ACHN (cell line): Measurements from ENCODE around the gene KANK2.

ENCODE experiments used
- DNase-seq: peaks from one replicate; pipeline ENCODE4 v3.0.0-alpha.2; 2015
- in situ Hi-C: cut with HindIII; loops from 2 replicates; pipeline ENCODE4 v1.10.0; 2017; ENCODE audit warnings: low sequenced_read_pairs, low pct_ligation_motif_present, low pct_unique_long_range_greater_than_20kb

KANK2 gene

GRCh38 chr19:11197291-11198174 lies at the start of gene KANK2:
TSS of gene KANK2 (minus strand) at chr19:11197545. CDS start at chr19:11194511, 3,034 bp downstream.
- in situ Hi-C loops, result no loop called here
- DNase-seq, result peak; percentile 76

GRCh38 chr19:11246941-11247340 lies 49.6 kb upstream of the KANK2 start:
- in situ Hi-C loops, result no loop called here
- DNase-seq, result no peak

GRCh38 chr19:11244846-11245589 lies 47.7 kb upstream of the KANK2 start:
- no peak for DNase-seq
- in situ Hi-C loops, result no loop called here

- in situ Hi-C loops, result no loop called here
Observed at GRCh38 chr19:11243798-11244169, 46.4 kb upstream of the KANK2 start.

GRCh38 chr19:11242864-11243797 lies 45.8 kb upstream of the KANK2 start:
- in situ Hi-C loops, result no loop called here
- DNase-seq, result peak; percentile 51

More at GRCh38 chr19:11243798-11244169, 46.4 kb upstream of the KANK2 start:
- no peak for DNase-seq

GRCh38 chr19:11242025-11242424 lies 44.7 kb upstream of the KANK2 start:
- DNase-seq, result no peak
- in situ Hi-C loops, result no loop called here

GRCh38 chr19:11240008-11240444 lies 42.7 kb upstream of the KANK2 start:
- no peak for DNase-seq
- in situ Hi-C loops, result no loop called here

GRCh38 chr19:11239377-11240000 lies 42.1 kb upstream of the KANK2 start, which contains the start of gene ANGPTL8:
TSS of gene ANGPTL8 (plus strand) at chr19:11239619. CDS start at chr19:11239638, 19 bp downstream.
- in situ Hi-C loops, result no loop called here
- DNase-seq, result no peak

GRCh38 chr19:11238781-11239376 lies 41.5 kb upstream of the KANK2 start:
- no peak for DNase-seq
- in situ Hi-C loops, result no loop called here

GRCh38 chr19:11238041-11238440 lies 40.7 kb upstream of the KANK2 start:
- no peak for DNase-seq
- in situ Hi-C loops, result no loop called here

GRCh38 chr19:11237321-11237720 lies 40.0 kb upstream of the KANK2 start:
- no peak for DNase-seq
- in situ Hi-C loops, result no loop called here

GRCh38 chr19:11236324-11237301 lies 39.3 kb upstream of the KANK2 start:
- DNase-seq, result no peak
- in situ Hi-C loops, result no loop called here

GRCh38 chr19:11234486-11235075 lies 37.2 kb upstream of the KANK2 start:
- in situ Hi-C loops, result no loop called here
- DNase-seq, result no peak

- no peak for DNase-seq
- in situ Hi-C loops, result no loop called here
Observed at GRCh38 chr19:11233073-11233472, 35.7 kb upstream of the KANK2 start.

- DNase-seq, result no peak
- in situ Hi-C loops, result no loop called here
Observed at GRCh38 chr19:11232555-11232954, 35.2 kb upstream of the KANK2 start.

- no peak for DNase-seq
- in situ Hi-C loops, result no loop called here
Observed at GRCh38 chr19:11230621-11231386, 33.5 kb upstream of the KANK2 start.
